ENCODE measurements around the gene TXNRD2.

GRCh38 chr22:19886605-19887255, 54.9 kb downstream of the TXNRD2 start:
- TF ChIP-seq CTCF (IDR thresholded peaks at IDR 0.05): no peak
- TF ChIP-seq EZH2 (IDR thresholded peaks at IDR 0.05; ENCODE audit: borderline replicate concordance, insufficient read depth, low read depth, low read length, poor library complexity, severe bottlenecking): no peak
